HepG2 (cell line): Measurements from ENCODE around the gene ERH. TPM values are rescaled to one million over a fixed set of nuclear protein-coding genes. Genes with fewer than 3 reads are reported as not detected.
A peak's percentile ranks its signal among the peaks of the same experiment; 100 is the strongest.

Source experiments
- AGO1 ChIP-seq: fragments of 200-400 bp; formaldehyde crosslinking; IDR thresholded peaks from 2 replicates; pipeline ENCODE4 v1.6.1; 2017; ENCODE audit warnings: mild to moderate bottlenecking, low read depth, low read length, moderate library complexity; ENCODE audit not compliant: poor library complexity, severe bottlenecking
- ATF5 ChIP-seq: sonication (generic); formaldehyde crosslinking; IDR thresholded peaks from 2 replicates; pipeline ENCODE4 v1.4.0; 2020; ENCODE audit warnings: mild to moderate bottlenecking, low read depth, missing genetic modification reagents
- E2F5 ChIP-seq: sonication (generic); formaldehyde crosslinking; conservative IDR thresholded peaks from 2 replicates; pipeline ENCODE4 v1.4.0; 2020; ENCODE audit warnings: missing genetic modification reagents
- HNRNPH1 ChIP-seq: fragments of 200-400 bp; formaldehyde crosslinking; optimal IDR thresholded peaks from 2 replicates; pipeline ENCODE3; 2017; ENCODE audit warnings: mild to moderate bottlenecking, low read depth, low read length
- HNRNPUL1 ChIP-seq: fragments of 200-400 bp; formaldehyde crosslinking; IDR thresholded peaks from 2 replicates; pipeline ENCODE4 v1.6.1; 2017; ENCODE audit warnings: low read depth, mild to moderate bottlenecking, low read length, moderate library complexity
- JDP2 ChIP-seq: sonication (generic); formaldehyde crosslinking; IDR thresholded peaks from 2 replicates; pipeline ENCODE4 v1.8.1; 2022; ENCODE audit warnings: missing genetic modification reagents, borderline replicate concordance
- KAT2B ChIP-seq: fragments of 150-350 bp; IDR thresholded peaks from 2 replicates; pipeline ENCODE4 v1.6.1; 2014; ENCODE audit warnings: low read depth, low read length, borderline replicate concordance
- KDM5B ChIP-seq: sonication (generic); formaldehyde crosslinking; IDR thresholded peaks from 2 replicates; pipeline ENCODE4 v1.4.0; 2020; ENCODE audit warnings: missing genetic modification reagents, mild to moderate bottlenecking, borderline replicate concordance
- NFE2L1 ChIP-seq: sonication (generic); formaldehyde crosslinking; IDR thresholded peaks from 2 replicates; pipeline ENCODE4 v1.4.0; 2020; ENCODE audit warnings: missing genetic modification reagents, mild to moderate bottlenecking, borderline replicate concordance
- NKX3-1 ChIP-seq: sonication (generic); formaldehyde crosslinking; IDR thresholded peaks from 2 replicates; pipeline ENCODE4 v1.5.0; 2020; ENCODE audit warnings: missing genetic modification reagents
- PHB2 ChIP-seq: fragments of 450-650 bp; IDR thresholded peaks from 2 replicates; pipeline ENCODE4 v1.6.1; 2018; ENCODE audit not compliant: partially characterized antibody
- SP4 ChIP-seq: sonication (generic); formaldehyde crosslinking; IDR thresholded peaks from 2 replicates; pipeline ENCODE4 v1.8.1; 2023; ENCODE audit warnings: mild to moderate bottlenecking, missing genetic modification reagents
- SSRP1 ChIP-seq: IDR thresholded peaks from 2 replicates; pipeline ENCODE4 v1.6.1; 2016; ENCODE audit warnings: control low read depth
- UBTF ChIP-seq: sonication (generic); formaldehyde crosslinking; IDR thresholded peaks from 2 replicates; pipeline ENCODE4 v1.4.0; 2020; ENCODE audit warnings: mild to moderate bottlenecking, missing genetic modification reagents
- YY1 ChIP-seq: IDR thresholded peaks from 2 replicates; pipeline ENCODE4 v1.6.1; 2011; ENCODE audit warnings: low read length, low read depth, moderate library complexity, mild to moderate bottlenecking; ENCODE audit not compliant: insufficient read depth, insufficient replicate concordance
- ZNF20 ChIP-seq: sonication (generic); formaldehyde crosslinking; IDR thresholded peaks from 2 replicates; pipeline ENCODE4 v1.4.0; 2020; ENCODE audit warnings: mild to moderate bottlenecking, moderate library complexity, missing genetic modification reagents
- ZNF282 ChIP-seq: fragments of 450-650 bp; IDR thresholded peaks from 2 replicates; pipeline ENCODE4 v1.6.1; 2018; ENCODE audit not compliant: partially characterized antibody
- ZNF772 ChIP-seq: sonication (generic); formaldehyde crosslinking; IDR thresholded peaks from 2 replicates; pipeline ENCODE4 v1.5.0; 2020; ENCODE audit warnings: mild to moderate bottlenecking, missing genetic modification reagents
- ZNF878 ChIP-seq: sonication (generic); formaldehyde crosslinking; IDR thresholded peaks from 2 replicates; pipeline ENCODE4 v1.8.1; 2023; ENCODE audit warnings: mild to moderate bottlenecking, missing genetic modification reagents, moderate library complexity
- polyA plus RNA-seq, 8 experiments: library from polyadenylated mRNA; depleted of rRNA in 3 of 8; stranded (reverse) in 7 of 8; unstranded in 1 of 8; fragments of >200 nt; fragmentation: Illumina TruSeq in 4 of 8; extraction: Trizol in 4 of 8; gene quantifications; 2 replicates each; pipeline versions ENCODE4 v1.2.1 to v1.2.3, GENCODE V29; 2011 to 2016; ENCODE audit warnings: low read depth in 4 of 8, missing spikeins in 1 of 8, mixed read lengths in 1 of 8; ENCODE audit not compliant: insufficient read depth in 1 of 8
- total RNA-seq, 5 experiments: library from RNA; depleted of rRNA; stranded (reverse); fragments of >200 nt; fragmentation: Illumina TruSeq; extraction: Trizol; gene quantifications; 2 replicates each; pipeline ENCODE4 v1.2.3, GENCODE V29; 2016; ENCODE audit warnings: low read depth in 1 of 5
- TF ChIP-seq, protein P1 (sequence below): fragments of 450-650 bp; IDR thresholded peaks from 2 replicates; pipeline ENCODE4 v1.6.1; 2017
- TF ChIP-seq, protein P2 (sequence below): sonication (generic); formaldehyde crosslinking; IDR thresholded peaks from 2 replicates; pipeline ENCODE4 v1.4.0; 2020; ENCODE audit warnings: missing genetic modification reagents
- TF ChIP-seq, protein P3 (sequence below): sonication (generic); formaldehyde crosslinking; IDR thresholded peaks from 2 replicates; pipeline ENCODE4 v1.4.0; 2020; ENCODE audit warnings: missing genetic modification reagents

The ERH gene
- total and polyA plus RNA-seq, 2 of the 13 experiments (the other 11 are each of a cell fraction or from before 2014, with no cell fraction given) = 105 to 341 TPM

- TF ChIP-seq KDM5B (CRISPR knock-in tag) = peak; percentile 22; the same call in 1 of the 2 replicates
- no peak for TF ChIP-seq ZNF20 (CRISPR knock-in tag)
- no peak for TF ChIP-seq PHB2
- TF ChIP-seq HNRNPH1 = no peak
- no peak for TF ChIP-seq E2F5
- TF ChIP-seq ATF5 (CRISPR knock-in tag) = no peak
- TF ChIP-seq SP4 (CRISPR knock-in tag) = no peak
- TF ChIP-seq, protein P1, sequence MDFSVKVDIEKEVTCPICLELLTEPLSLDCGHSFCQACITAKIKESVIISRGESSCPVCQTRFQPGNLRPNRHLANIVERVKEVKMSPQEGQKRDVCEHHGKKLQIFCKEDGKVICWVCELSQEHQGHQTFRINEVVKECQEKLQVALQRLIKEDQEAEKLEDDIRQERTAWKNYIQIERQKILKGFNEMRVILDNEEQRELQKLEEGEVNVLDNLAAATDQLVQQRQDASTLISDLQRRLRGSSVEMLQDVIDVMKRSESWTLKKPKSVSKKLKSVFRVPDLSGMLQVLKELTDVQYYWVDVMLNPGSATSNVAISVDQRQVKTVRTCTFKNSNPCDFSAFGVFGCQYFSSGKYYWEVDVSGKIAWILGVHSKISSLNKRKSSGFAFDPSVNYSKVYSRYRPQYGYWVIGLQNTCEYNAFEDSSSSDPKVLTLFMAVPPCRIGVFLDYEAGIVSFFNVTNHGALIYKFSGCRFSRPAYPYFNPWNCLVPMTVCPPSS = no peak
- TF ChIP-seq SSRP1 (CRISPR knock-in tag) = no peak
- TF ChIP-seq, protein P2, sequence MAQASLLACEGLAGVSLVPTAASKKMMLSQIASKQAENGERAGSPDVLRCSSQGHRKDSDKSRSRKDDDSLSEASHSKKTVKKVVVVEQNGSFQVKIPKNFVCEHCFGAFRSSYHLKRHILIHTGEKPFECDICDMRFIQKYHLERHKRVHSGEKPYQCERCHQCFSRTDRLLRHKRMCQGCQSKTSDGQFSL = no peak
- no peak for TF ChIP-seq NFE2L1 (CRISPR knock-in tag)
- no peak for TF ChIP-seq JDP2 (CRISPR knock-in tag)
- no peak for TF ChIP-seq KAT2B
- TF ChIP-seq NKX3-1 = no peak
- TF ChIP-seq UBTF (CRISPR knock-in tag) = peak; percentile 57
- no peak; the same call in 1 of the 2 replicates for TF ChIP-seq ZNF772 (CRISPR knock-in tag)
- TF ChIP-seq, protein P3, sequence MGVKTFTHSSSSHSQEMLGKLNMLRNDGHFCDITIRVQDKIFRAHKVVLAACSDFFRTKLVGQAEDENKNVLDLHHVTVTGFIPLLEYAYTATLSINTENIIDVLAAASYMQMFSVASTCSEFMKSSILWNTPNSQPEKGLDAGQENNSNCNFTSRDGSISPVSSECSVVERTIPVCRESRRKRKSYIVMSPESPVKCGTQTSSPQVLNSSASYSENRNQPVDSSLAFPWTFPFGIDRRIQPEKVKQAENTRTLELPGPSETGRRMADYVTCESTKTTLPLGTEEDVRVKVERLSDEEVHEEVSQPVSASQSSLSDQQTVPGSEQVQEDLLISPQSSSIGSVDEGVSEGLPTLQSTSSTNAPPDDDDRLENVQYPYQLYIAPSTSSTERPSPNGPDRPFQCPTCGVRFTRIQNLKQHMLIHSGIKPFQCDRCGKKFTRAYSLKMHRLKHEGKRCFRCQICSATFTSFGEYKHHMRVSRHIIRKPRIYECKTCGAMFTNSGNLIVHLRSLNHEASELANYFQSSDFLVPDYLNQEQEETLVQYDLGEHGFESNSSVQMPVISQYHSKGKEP (CRISPR knock-in tag) = 0 out of 2 replicates have a peak, but pooled peaks have one; percentile 79
- TF ChIP-seq ZNF878 (CRISPR knock-in tag) = no peak; the same call in 1 of the 2 replicates
- TF ChIP-seq AGO1 = no peak
- TF ChIP-seq ZNF282 = no peak
- TF ChIP-seq YY1 = peak; percentile 92
- no peak for TF ChIP-seq HNRNPUL1
Measured at GRCh38 chr14:69398053-69398817, at the start of gene ERH, which contains the start of gene SLC39A9 (continued).
